ENCODE results near the gene NDUFC1. TPM values are rescaled to one million over a fixed set of nuclear protein-coding genes. Genes with fewer than 3 reads are reported as not detected.

Gene NDUFC1
- total and polyA plus RNA-seq, 9 of the 15 experiments (the other 6 are each of a cell fraction or from before 2014, with no cell fraction given) = 58.9 to 378 (median 120) TPM

- TF ChIP-seq L3MBTL2 (IDR thresholded peaks at IDR 0.05) = no peak
- no peak for TF ChIP-seq ZBTB40 (IDR thresholded peaks at IDR 0.05)
- no peak for TF ChIP-seq ZBTB40 (CRISPR knock-in tag; IDR thresholded peaks at IDR 0.05)
- TF ChIP-seq ZNF232 (CRISPR knock-in tag; IDR thresholded peaks at IDR 0.05) = no peak; the same call in 1 of the 2 replicates
- no peak for TF ChIP-seq CBFA2T3 (IDR thresholded peaks at IDR 0.05)
- TF ChIP-seq CBX8 (IDR thresholded peaks at IDR 0.05; ENCODE audit: borderline replicate concordance, extremely low read depth, low read depth, low read length, poor library complexity, severe bottlenecking) = no peak
- no peak for TF ChIP-seq CAMTA2 (CRISPR knock-in tag; conservative IDR thresholded peaks at IDR 0.05)
- 0 out of 4 replicates have a peak, but pooled peaks of 1 of the 2 experiments have one; percentile 10 for TF ChIP-seq FOXK2 (conservative IDR thresholded peaks at IDR 0.05 in 1 of 2, IDR thresholded peaks at IDR 0.05 in 1 of 2; ENCODE audit: low read depth in 2 of 2)
- TF ChIP-seq RHOXF2B (CRISPR knock-in tag; conservative IDR thresholded peaks at IDR 0.05) = no peak
- TF ChIP-seq, protein P1, sequence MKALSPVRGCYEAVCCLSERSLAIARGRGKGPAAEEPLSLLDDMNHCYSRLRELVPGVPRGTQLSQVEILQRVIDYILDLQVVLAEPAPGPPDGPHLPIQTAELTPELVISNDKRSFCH (CRISPR knock-in tag; IDR thresholded peaks at IDR 0.05) = no peak
- TF ChIP-seq, protein P1 (tag; IDR thresholded peaks at IDR 0.05) = no peak
- TF ChIP-seq HIVEP1 (CRISPR knock-in tag; IDR thresholded peaks at IDR 0.05) = no peak
- no peak for TF ChIP-seq HSF4 (CRISPR knock-in tag; IDR thresholded peaks at IDR 0.05; ENCODE audit: borderline replicate concordance)
- TF ChIP-seq, protein P2, sequence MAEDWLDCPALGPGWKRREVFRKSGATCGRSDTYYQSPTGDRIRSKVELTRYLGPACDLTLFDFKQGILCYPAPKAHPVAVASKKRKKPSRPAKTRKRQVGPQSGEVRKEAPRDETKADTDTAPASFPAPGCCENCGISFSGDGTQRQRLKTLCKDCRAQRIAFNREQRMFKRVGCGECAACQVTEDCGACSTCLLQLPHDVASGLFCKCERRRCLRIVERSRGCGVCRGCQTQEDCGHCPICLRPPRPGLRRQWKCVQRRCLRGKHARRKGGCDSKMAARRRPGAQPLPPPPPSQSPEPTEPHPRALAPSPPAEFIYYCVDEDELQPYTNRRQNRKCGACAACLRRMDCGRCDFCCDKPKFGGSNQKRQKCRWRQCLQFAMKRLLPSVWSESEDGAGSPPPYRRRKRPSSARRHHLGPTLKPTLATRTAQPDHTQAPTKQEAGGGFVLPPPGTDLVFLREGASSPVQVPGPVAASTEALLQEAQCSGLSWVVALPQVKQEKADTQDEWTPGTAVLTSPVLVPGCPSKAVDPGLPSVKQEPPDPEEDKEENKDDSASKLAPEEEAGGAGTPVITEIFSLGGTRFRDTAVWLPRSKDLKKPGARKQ (CRISPR knock-in tag; IDR thresholded peaks at IDR 0.05) = no peak
- TF ChIP-seq KDM2B (CRISPR knock-in tag; IDR thresholded peaks at IDR 0.05) = no peak
- TF ChIP-seq SAFB (IDR thresholded peaks at IDR 0.05; ENCODE audit: borderline replicate concordance, low read depth, low read length) = no peak
- no peak for TF ChIP-seq ZNF507 (tag; conservative IDR thresholded peaks at IDR 0.05)
These were observed at the start of gene NDUFC1 (continued) for GRCh38 chr4:139301821-139302611.

Measured in K562 (cell line).